Thyroid gland (tissue), 4 donors: ENCODE data around the gene IL22RA1. TPM values are rescaled to one million over a fixed set of nuclear protein-coding genes. Genes with fewer than 3 reads are reported as not detected.

Source experiments
- DNase-seq, 2 donors: peaks; one replicate each; pipeline ENCODE4 v3.0.0-alpha.2; 2019
- H3K27ac ChIP-seq, 3 donors: fragments of 200-600 bp; sonication (generic); 1 replicate in 2 of 3; 2 replicates in 1 of 3; pipeline ENCODE4 v1.5.1; 2016 to 2019; ENCODE audit warnings: mild to moderate bottlenecking in 1 of 3, moderate library complexity in 1 of 3
- H3K27me3 ChIP-seq: fragments of 200-600 bp; sonication (generic); one replicate; pipeline ENCODE4 v1.5.1; 2019
- H3K36me3 ChIP-seq, 2 donors: fragments of 200-600 bp; sonication (generic); one replicate each; pipeline ENCODE4 v1.5.1; 2016 to 2019
- H3K4me1 ChIP-seq, 2 donors: fragments of 200-600 bp; sonication (generic); one replicate each; pipeline ENCODE4 v1.5.1; 2017 to 2019
- H3K4me3 ChIP-seq, 3 donors: fragments of 200-600 bp; sonication (generic); replicated peaks in 1 of 3; 1 replicate in 2 of 3; 2 replicates in 1 of 3; pipeline ENCODE4 v1.5.1; 2016; ENCODE audit warnings: mild to moderate bottlenecking in 1 of 3
- H3K9me3 ChIP-seq: fragments of 200-600 bp; sonication (generic); one replicate; pipeline ENCODE4 v1.5.1; 2017
- POLR2A ChIP-seq, 2 donors: fragments of 450-650 bp; IDR thresholded peaks; one replicate each; pipeline ENCODE4 v1.6.1; 2017; ENCODE audit warnings: antibody characterized with exemption in 2 of 2, mild to moderate bottlenecking in 2 of 2, moderate library complexity in 1 of 2
- WGBS, 2 donors: methylation state at CpG; one replicate each; pipeline ENCODE4 v1.1.5; 2017; 5-methylcytosine and 5-hydroxymethylcytosine counted together
- intact Hi-C: fragments of 100-400 bp; cut with DNase I; formaldehyde crosslinking; loops from one replicate; pipeline ENCODE4 v1.15.1; 2023
- total RNA-seq, 4 donors: library from RNA; depleted of rRNA; stranded (reverse); fragments of >200 nt; gene quantifications; one replicate each; pipeline ENCODE4 v1.2.3, GENCODE V29; 2016
- TF ChIP-seq, protein P1 (sequence below), 6 experiments: fragments of 200-600 bp in 3 of 6; fragments of 450-650 bp in 3 of 6; sonication (generic) in 3 of 6; IDR thresholded peaks; one replicate each; pipeline ENCODE4 v1.5.1; 2016 to 2019; ENCODE audit warnings: antibody characterized with exemption in 6 of 6, mild to moderate bottlenecking in 2 of 6, inconsistent platforms in 1 of 6, moderate library complexity in 1 of 6

IL22RA1 gene
- total RNA-seq, 4 donors from 2014 or later, result 1.1 TPM; not detected in 3

DNA sequence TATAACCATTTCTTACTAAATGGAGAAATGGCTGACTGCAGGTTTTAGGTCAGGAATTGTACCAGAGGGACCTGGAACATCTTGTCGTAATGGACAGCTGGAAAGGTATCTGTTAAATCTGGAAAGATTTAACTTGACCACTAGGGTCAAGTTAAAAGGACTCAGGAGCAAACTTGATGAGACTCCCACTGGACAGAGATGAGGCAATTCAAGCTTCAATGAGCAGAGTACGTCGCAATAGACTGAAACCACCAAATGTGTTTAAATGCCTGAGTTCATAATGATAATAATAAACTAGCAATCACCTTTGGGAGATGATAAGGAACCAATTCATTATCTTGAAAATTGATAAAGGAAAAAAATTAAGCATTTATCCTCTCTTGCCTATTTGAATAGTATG lies 35.5 kb upstream of the IL22RA1 start:
- no peaks in the 10 kb centered on the region for H3K9me3 ChIP-seq
- intact Hi-C loops, result no loop called here
- H3K36me3 ChIP-seq, result no peaks in the 10 kb centered on the region
- H3K4me1 ChIP-seq, result peaks cover 19 to 29% of the 10 kb centered on the region in 2 donors
- H3K27ac ChIP-seq, result no peak overlapping the region
- H3K27me3 ChIP-seq, result no peaks in the 10 kb centered on the region
- no peak overlapping the region for H3K4me3 ChIP-seq
- TF ChIP-seq, protein P1, sequence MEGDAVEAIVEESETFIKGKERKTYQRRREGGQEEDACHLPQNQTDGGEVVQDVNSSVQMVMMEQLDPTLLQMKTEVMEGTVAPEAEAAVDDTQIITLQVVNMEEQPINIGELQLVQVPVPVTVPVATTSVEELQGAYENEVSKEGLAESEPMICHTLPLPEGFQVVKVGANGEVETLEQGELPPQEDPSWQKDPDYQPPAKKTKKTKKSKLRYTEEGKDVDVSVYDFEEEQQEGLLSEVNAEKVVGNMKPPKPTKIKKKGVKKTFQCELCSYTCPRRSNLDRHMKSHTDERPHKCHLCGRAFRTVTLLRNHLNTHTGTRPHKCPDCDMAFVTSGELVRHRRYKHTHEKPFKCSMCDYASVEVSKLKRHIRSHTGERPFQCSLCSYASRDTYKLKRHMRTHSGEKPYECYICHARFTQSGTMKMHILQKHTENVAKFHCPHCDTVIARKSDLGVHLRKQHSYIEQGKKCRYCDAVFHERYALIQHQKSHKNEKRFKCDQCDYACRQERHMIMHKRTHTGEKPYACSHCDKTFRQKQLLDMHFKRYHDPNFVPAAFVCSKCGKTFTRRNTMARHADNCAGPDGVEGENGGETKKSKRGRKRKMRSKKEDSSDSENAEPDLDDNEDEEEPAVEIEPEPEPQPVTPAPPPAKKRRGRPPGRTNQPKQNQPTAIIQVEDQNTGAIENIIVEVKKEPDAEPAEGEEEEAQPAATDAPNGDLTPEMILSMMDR (IDR thresholded peaks at IDR 0.05), result no peak
- no peak for TF ChIP-seq POLR2A (IDR thresholded peaks at IDR 0.05)
- no peak for DNase-seq
- 86 to 99% methylated on average over 3 of the region's 3 CpGs for WGBS, 2 donors

DNA sequence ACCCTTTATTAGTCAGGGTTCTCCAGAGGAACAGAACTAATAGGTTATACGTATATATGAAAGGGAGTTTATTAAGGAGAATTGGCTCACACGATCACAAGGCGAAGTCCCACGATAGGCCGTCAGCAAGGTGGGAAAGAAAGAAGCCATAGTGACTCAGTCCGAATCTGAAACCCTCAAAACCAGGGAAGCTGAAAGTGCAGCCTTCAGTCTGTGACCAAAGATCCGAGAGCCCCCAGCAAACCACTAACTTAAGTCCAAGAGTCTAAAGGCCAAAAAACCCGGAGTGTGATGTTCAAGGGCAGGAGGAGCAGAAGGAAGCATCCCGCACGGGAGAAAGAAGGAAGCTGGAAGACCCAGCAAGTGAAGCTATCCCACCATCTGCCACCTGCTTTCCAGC lies 34.2 kb upstream of the IL22RA1 start:
- Histone ChIP-seq H3K4me3 (no peak overlapping the region), H3K36me3 (no peaks in the 10 kb centered on the region), H3K27me3 (no peaks in the 10 kb centered on the region), H3K9me3 (no peaks in the 10 kb centered on the region), H3K27ac (no peak overlapping the region), H3K4me1 (peaks cover 15 to 25% of the 10 kb centered on the region in 2 donors)
- no peak for TF ChIP-seq POLR2A (IDR thresholded peaks at IDR 0.05)
- TF ChIP-seq, protein P1 (IDR thresholded peaks at IDR 0.05), result no peak
- intact Hi-C loops, result no loop called here
- DNase-seq, result no peak
- 90 to 91% methylated on average over 10 of the region's 10 CpGs for WGBS, 2 donors

DNA sequence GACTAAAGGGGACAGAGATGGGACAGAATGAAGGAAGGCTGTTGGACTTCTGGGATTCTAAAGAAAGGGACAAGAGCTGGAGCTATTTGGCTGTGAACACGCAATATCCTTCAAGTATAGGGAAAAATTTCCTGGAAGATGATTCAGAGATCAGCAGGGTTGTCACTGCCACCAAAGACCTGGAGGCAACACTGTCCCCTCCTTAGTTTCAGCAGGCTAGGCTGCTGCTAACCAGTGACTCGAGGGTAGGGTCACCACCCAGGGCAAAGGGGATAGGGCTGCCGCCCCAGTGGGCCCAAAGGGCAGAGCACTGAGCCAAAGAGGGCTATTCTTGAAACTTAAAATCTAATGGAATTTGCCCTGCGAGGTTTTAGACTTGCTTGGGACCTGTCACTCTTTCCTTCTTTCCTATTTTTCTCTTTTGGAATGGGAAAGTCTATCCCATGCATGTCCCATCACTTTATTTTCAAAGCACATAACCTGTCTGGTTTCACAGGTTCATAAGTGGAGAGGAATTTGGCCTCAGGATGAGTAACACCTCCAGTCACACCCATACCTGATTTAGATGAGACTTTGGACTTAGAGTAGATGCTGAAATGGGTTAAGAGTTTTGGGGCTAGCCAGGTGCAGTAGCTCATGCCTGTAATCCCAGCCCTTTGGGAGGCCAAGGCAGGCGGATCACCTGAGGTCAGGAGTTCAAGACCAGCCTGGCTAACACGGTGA lies 32.3 kb upstream of the IL22RA1 start:
- Histone ChIP-seq H3K4me1 (peaks cover 0 to 5% of the 10 kb centered on the region in 2 donors), H3K9me3 (no peaks in the 10 kb centered on the region), H3K36me3 (no peaks in the 10 kb centered on the region), H3K4me3 (no peak overlapping the region), H3K27me3 (no peaks in the 10 kb centered on the region), H3K27ac (no peak overlapping the region)
- WGBS, 2 donors, result 86 to 87% methylated on average over 6 of the region's 6 CpGs
- intact Hi-C loops, result no loop called here
- TF ChIP-seq POLR2A (IDR thresholded peaks at IDR 0.05), result no peak
- TF ChIP-seq, protein P1 (IDR thresholded peaks at IDR 0.05), result no peak
- no peak for DNase-seq

DNA sequence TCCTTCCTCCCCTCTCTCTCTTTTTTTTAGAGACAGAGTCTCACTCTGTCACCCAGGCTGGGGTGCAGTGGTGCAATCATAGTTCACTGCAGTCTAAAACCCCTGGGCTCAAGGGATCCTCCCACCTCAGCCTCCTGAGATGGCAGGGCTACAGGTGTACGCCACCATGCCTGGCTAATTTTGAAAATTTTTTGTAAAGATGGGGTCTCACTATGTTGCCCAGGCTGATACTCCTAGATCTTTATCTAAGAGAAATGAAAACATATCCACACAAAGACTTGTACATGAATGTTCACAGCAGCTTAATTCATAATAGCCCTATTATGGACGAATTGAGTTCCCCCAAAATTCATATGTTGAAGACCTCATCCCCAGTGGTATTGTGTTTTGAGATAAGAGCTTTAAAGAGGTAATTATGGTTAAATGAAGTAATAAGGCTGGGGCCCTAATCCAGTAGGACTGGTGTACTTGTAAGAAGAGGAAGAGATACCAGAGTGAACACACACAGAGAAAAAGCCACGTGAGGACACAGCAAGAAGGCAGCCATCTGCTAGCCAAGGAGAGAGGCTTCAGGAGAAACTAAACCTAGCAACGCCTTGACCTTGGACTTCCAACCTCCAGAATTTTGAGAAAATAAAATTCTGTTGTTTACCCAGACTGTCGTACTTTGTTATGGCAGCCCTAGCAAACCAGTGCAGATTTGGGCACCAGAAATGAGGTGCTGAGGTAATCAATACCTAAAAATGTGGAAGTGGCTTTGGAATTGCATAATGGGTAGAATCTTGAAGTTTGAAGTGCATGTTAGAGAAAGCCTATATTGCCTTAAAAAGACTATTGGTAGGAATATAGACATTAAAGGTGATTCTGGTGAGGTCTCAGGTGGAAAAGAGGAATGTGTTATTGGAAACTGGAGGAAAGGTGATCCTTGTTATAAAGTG lies 31.0 kb upstream of the IL22RA1 start:
- intact Hi-C loops, result no loop called here
- Histone ChIP-seq H3K9me3 (no peaks in the 10 kb centered on the region), H3K27ac (no peak overlapping the region), H3K4me3 (no peak overlapping the region), H3K4me1 (no peaks in the 10 kb centered on the region), H3K27me3 (no peaks in the 10 kb centered on the region), H3K36me3 (peaks cover 0 to 1% of the 10 kb centered on the region in 2 donors)
- WGBS, 2 donors, result 90 to 91% methylated on average over 5 of the region's 5 CpGs
- DNase-seq, result no peak
- no peak for TF ChIP-seq POLR2A (IDR thresholded peaks at IDR 0.05)
- TF ChIP-seq, protein P1 (IDR thresholded peaks at IDR 0.05), result no peak

DNA sequence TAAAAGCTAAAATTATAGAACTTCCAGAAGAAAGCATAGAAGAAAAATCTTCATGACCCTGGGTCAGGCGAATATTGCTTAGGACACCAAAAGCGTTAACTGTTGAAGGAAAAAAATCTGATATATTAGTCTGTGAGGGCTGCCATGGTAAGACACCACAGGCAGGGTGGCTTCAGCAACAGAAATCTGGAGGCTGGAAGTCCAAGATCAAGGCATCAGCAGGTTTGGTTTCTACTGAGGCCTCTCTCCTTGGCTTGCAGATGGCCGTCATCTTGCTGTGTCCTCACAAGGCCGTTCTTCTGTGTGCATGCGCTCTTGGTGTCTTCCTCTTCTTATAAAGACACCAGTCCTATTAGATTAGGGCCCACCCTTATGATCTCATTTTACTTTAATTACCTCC lies 29.7 kb upstream of the IL22RA1 start:
- 96 to 99% methylated on average over 5 of the region's 5 CpGs for WGBS, 2 donors
- no peak for DNase-seq
- Histone ChIP-seq H3K9me3 (no peaks in the 10 kb centered on the region), H3K27ac (no peak overlapping the region), H3K36me3 (peaks cover 0 to 3% of the 10 kb centered on the region in 2 donors), H3K4me3 (no peak overlapping the region), H3K4me1 (no peaks in the 10 kb centered on the region), H3K27me3 (no peaks in the 10 kb centered on the region)
- intact Hi-C loops, result no loop called here
- no peak for TF ChIP-seq POLR2A (IDR thresholded peaks at IDR 0.05)
- TF ChIP-seq, protein P1 (IDR thresholded peaks at IDR 0.05), result no peak
